WTC11 (cell line): ENCODE data around the gene UBASH3B. TPM values are rescaled to one million over a fixed set of nuclear protein-coding genes. Genes with fewer than 3 reads are reported as not detected.
A peak's percentile ranks its signal among the peaks of the same experiment; 100 is the strongest.

Source experiments
- ATAC-seq: fragments of 200-7000 bp; cut with Tn5 transposase; 2 replicates; pipeline ENCODE4 v1.10.0; 2021; ENCODE audit warnings: mild to moderate bottlenecking, moderate library complexity
- CTCF ChIA-PET: fragments of 300-600 bp; sonication (Branson Sonifier 250); formaldehyde crosslinking; loops from one replicate; lab custom pipeline; 2021; ENCODE audit warnings: antibody characterized with exemption; lab: Charles Lee
- POLR2A ChIA-PET: fragments of 350-600 bp; sonication (Branson Sonifier 250); formaldehyde crosslinking; loops from one replicate; lab custom pipeline; 2021; ENCODE audit warnings: antibody characterized with exemption; lab: Charles Lee
- DNase-seq: peaks from one replicate; pipeline ENCODE4 v3.0.0; 2021; ENCODE audit warnings: low spot score
- H3K27ac Mint-ChIP-seq: 2 replicates; pipeline ENCODE4 v1.8.0; 2021; ENCODE audit warnings: mixed read lengths
- H3K27me3 Mint-ChIP-seq: 2 replicates; pipeline ENCODE4 v1.8.0; 2021; ENCODE audit warnings: low read depth, mild to moderate bottlenecking, moderate library complexity, mixed read lengths
- H3K36me3 Mint-ChIP-seq: 2 replicates; pipeline ENCODE4 v1.8.0; 2021; ENCODE audit warnings: mixed read lengths
- H3K4me1 Mint-ChIP-seq: 2 replicates; pipeline ENCODE4 v1.8.0; 2022; ENCODE audit warnings: mixed read lengths
- H3K4me3 Mint-ChIP-seq: 2 replicates; pipeline ENCODE4 v1.8.0; 2021; ENCODE audit warnings: mild to moderate bottlenecking, moderate library complexity, mixed read lengths
- H3K9me3 Mint-ChIP-seq: 2 replicates; pipeline ENCODE4 v1.8.0; 2021; ENCODE audit warnings: mixed read lengths
- ATF3 ChIP-seq: sonication (generic); formaldehyde crosslinking; conservative IDR thresholded peaks from 2 replicates; pipeline ENCODE4 v1.8.1; 2022; ENCODE audit warnings: mild to moderate bottlenecking, missing genetic modification reagents
- CREM ChIP-seq: sonication (generic); formaldehyde crosslinking; IDR thresholded peaks from 2 replicates; pipeline ENCODE4 v1.8.1; 2022; ENCODE audit warnings: mild to moderate bottlenecking, missing genetic modification reagents, moderate library complexity
- FOXJ3 ChIP-seq: sonication (generic); formaldehyde crosslinking; IDR thresholded peaks from 2 replicates; pipeline ENCODE4 v1.9.0; 2021; ENCODE audit warnings: missing genetic modification reagents, mild to moderate bottlenecking, borderline replicate concordance
- FOXK1 ChIP-seq: sonication (generic); formaldehyde crosslinking; IDR thresholded peaks from 2 replicates; pipeline ENCODE4 v1.8.0; 2022; ENCODE audit warnings: mild to moderate bottlenecking, moderate library complexity, missing genetic modification reagents
- GRHL2 ChIP-seq: fragments of 250-450 bp; sonication (Bioruptor Pico); IDR thresholded peaks from 2 replicates; pipeline ENCODE4 v1.8.0; 2022; ENCODE audit warnings: mild to moderate bottlenecking, moderate library complexity; ENCODE audit not compliant: insufficient replicate concordance, severe bottlenecking
- IRF2 ChIP-seq: sonication (generic); formaldehyde crosslinking; IDR thresholded peaks from 2 replicates; pipeline ENCODE4 v1.8.0; 2022; ENCODE audit warnings: low read depth, missing genetic modification reagents, borderline replicate concordance
- MYBL2 ChIP-seq: sonication (generic); formaldehyde crosslinking; IDR thresholded peaks from 2 replicates; pipeline ENCODE4 v1.8.1; 2023; ENCODE audit warnings: mild to moderate bottlenecking, moderate library complexity, missing genetic modification reagents
- NFE2L1 ChIP-seq: sonication (generic); formaldehyde crosslinking; IDR thresholded peaks from 2 replicates; pipeline ENCODE4 v1.8.1; 2023; ENCODE audit warnings: missing genetic modification reagents
- PRDM15 ChIP-seq: sonication (generic); formaldehyde crosslinking; IDR thresholded peaks from 2 replicates; pipeline ENCODE4 v1.8.0; 2022; ENCODE audit warnings: missing genetic modification reagents
- PRRX2 ChIP-seq: fragments of 250-450 bp; sonication (Bioruptor Pico); IDR thresholded peaks from 2 replicates; pipeline ENCODE4 v1.8.0; 2021; ENCODE audit warnings: mild to moderate bottlenecking
- SMAD4 ChIP-seq: sonication (generic); formaldehyde crosslinking; IDR thresholded peaks from 2 replicates; pipeline ENCODE4 v1.8.0; 2022; ENCODE audit warnings: mild to moderate bottlenecking, missing genetic modification reagents
- SP1 ChIP-seq: sonication (generic); formaldehyde crosslinking; conservative IDR thresholded peaks from 2 replicates; pipeline ENCODE4 v1.8.1; 2022; ENCODE audit warnings: missing genetic modification reagents
- ZNF138 ChIP-seq: sonication (generic); formaldehyde crosslinking; conservative IDR thresholded peaks from 2 replicates; pipeline ENCODE4 v1.8.1; 2022; ENCODE audit warnings: mild to moderate bottlenecking, moderate library complexity, missing genetic modification reagents
- ZNF219 ChIP-seq: sonication (generic); formaldehyde crosslinking; IDR thresholded peaks from 2 replicates; pipeline ENCODE4 v1.8.0; 2023; ENCODE audit warnings: missing genetic modification reagents, mild to moderate bottlenecking, borderline replicate concordance
- ZNF232 ChIP-seq: sonication (generic); formaldehyde crosslinking; IDR thresholded peaks from 2 replicates; pipeline ENCODE4 v1.8.0; 2022; ENCODE audit warnings: mild to moderate bottlenecking, missing genetic modification reagents
- total RNA-seq: library from RNA; stranded (reverse); gene quantifications from 3 replicates; pipeline ENCODE4 v1.2.3, GENCODE V29; 2021
- TF ChIP-seq, protein P1 (sequence below): fragments of 250-450 bp; sonication (Bioruptor Pico); IDR thresholded peaks from 2 replicates; pipeline ENCODE4 v1.8.0; 2021; ENCODE audit warnings: mild to moderate bottlenecking
- TF ChIP-seq, protein P2 (sequence below): fragments of 250-450 bp; sonication (Bioruptor Pico); IDR thresholded peaks from 2 replicates; pipeline ENCODE4 v1.9.0; 2021; ENCODE audit warnings: moderate library complexity, mild to moderate bottlenecking, inconsistent platforms, borderline replicate concordance
- TF ChIP-seq, protein P3 (sequence below): fragments of 250-450 bp; sonication (Bioruptor Pico); IDR thresholded peaks from 2 replicates; pipeline ENCODE4 v1.9.0; 2021; ENCODE audit warnings: mild to moderate bottlenecking
- TF ChIP-seq, protein P4 (sequence below): sonication (generic); formaldehyde crosslinking; IDR thresholded peaks from 2 replicates; pipeline ENCODE4 v1.8.0; 2022; ENCODE audit warnings: mild to moderate bottlenecking, missing genetic modification reagents
- TF ChIP-seq, protein P5 (sequence below): sonication (generic); formaldehyde crosslinking; IDR thresholded peaks from 2 replicates; pipeline ENCODE4 v1.8.0; 2022; ENCODE audit warnings: mild to moderate bottlenecking, missing genetic modification reagents

UBASH3B gene
- total RNA-seq, 1 experiment from 2014 or later, result 21.1 TPM

GRCh38 chr11:122813176-122813893 is 157.8 kb downstream of the UBASH3B start (continued):
- TF ChIP-seq, protein P1, sequence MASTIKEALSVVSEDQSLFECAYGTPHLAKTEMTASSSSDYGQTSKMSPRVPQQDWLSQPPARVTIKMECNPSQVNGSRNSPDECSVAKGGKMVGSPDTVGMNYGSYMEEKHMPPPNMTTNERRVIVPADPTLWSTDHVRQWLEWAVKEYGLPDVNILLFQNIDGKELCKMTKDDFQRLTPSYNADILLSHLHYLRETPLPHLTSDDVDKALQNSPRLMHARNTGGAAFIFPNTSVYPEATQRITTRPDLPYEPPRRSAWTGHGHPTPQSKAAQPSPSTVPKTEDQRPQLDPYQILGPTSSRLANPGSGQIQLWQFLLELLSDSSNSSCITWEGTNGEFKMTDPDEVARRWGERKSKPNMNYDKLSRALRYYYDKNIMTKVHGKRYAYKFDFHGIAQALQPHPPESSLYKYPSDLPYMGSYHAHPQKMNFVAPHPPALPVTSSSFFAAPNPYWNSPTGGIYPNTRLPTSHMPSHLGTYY (CRISPR knock-in tag), result peak; percentile 87
- TF ChIP-seq FOXJ3 (CRISPR knock-in tag), result no peak

- DNase-seq (no peak), ATAC-seq (no peak)
- Mint-ChIP-seq H3K27me3 (no peaks in the 10 kb centered on the region; the same call in 1 of the 2 replicates), H3K27ac (peak overlapping the region; percentile 82; the same call in 1 of the 2 replicates), H3K36me3 (peaks cover 13% of the 10 kb centered on the region), H3K4me3 (peak overlapping the region; percentile 52; the same call in 1 of the 2 replicates), H3K4me1 (peaks cover 57% of the 10 kb centered on the region), H3K9me3 (peaks cover 14% of the 10 kb centered on the region)
- TF ChIP-seq, protein P2, sequence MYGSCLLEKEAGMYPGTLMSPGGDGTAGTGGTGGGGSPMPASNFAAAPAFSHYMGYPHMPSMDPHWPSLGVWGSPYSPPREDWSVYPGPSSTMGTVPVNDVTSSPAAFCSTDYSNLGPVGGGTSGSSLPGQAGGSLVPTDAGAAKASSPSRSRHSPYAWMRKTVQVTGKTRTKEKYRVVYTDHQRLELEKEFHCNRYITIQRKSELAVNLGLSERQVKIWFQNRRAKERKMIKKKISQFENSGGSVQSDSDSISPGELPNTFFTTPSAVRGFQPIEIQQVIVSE (CRISPR knock-in tag), result no peak
- TF ChIP-seq SMAD4 (CRISPR knock-in tag) (no peak), PRDM15 (CRISPR knock-in tag) (no peak), ZNF232 (CRISPR knock-in tag) (no peak), FOXK1 (CRISPR knock-in tag) (no peak), ZNF219 (no peak), ATF3 (CRISPR knock-in tag) (no peak), CREM (CRISPR knock-in tag) (no peak), SP1 (CRISPR knock-in tag) (no peak), IRF2 (CRISPR knock-in tag) (no peak)
- TF ChIP-seq, protein P3, sequence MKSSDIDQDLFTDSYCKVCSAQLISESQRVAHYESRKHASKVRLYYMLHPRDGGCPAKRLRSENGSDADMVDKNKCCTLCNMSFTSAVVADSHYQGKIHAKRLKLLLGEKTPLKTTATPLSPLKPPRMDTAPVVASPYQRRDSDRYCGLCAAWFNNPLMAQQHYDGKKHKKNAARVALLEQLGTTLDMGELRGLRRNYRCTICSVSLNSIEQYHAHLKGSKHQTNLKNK (CRISPR knock-in tag), result no peak
- TF ChIP-seq, protein P4, sequence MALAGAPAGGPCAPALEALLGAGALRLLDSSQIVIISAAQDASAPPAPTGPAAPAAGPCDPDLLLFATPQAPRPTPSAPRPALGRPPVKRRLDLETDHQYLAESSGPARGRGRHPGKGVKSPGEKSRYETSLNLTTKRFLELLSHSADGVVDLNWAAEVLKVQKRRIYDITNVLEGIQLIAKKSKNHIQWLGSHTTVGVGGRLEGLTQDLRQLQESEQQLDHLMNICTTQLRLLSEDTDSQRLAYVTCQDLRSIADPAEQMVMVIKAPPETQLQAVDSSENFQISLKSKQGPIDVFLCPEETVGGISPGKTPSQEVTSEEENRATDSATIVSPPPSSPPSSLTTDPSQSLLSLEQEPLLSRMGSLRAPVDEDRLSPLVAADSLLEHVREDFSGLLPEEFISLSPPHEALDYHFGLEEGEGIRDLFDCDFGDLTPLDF (CRISPR knock-in tag), result no peak
- POLR2A ChIA-PET, result interaction anchor here (0.5 kb wide), 1 partner anchor 152 kb away, joined by 3 read pairs; no protein-coding TSS in a partner anchor
- CTCF ChIA-PET, result interaction anchor here (0.6 to 4.5 kb wide), 17 partner anchors 9 to 447 kb away, joined by 3 to 60 read pairs (median 5); no protein-coding TSS in a partner anchor
Measured at GRCh38 chr11:122813894-122814270, 158.4 kb downstream of the UBASH3B start.

DNA sequence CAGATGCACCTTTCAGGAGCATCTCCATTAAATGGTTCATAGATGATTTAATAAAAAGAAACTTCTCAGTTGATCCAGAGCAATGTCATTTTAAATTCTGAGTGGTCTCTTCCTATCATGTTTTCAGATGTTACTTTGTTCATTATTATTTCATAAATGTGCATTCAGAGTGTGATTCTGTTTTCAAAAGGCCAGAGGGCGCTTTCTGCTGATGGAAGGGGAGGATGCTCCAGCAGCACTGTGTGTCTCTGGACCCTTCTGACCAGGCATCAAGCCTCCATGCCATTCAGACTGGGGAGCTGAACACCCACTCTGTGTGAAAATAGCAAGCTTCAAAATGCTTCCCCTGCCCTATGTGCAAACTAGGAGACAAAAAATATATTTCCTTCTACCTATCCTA is 158.9 kb downstream of the UBASH3B start:
- Mint-ChIP-seq H3K4me1 (peaks cover 57% of the 10 kb centered on the region), H3K4me3 (no peak overlapping the region), H3K36me3 (peaks cover 18% of the 10 kb centered on the region), H3K9me3 (peaks cover 19% of the 10 kb centered on the region), H3K27me3 (no peaks in the 10 kb centered on the region; the same call in 1 of the 2 replicates), H3K27ac (0 out of 2 replicates have a peak overlapping the region, but pooled peaks have one; percentile 2)
- POLR2A ChIA-PET, result interaction anchor here (0.5 kb wide), 1 partner anchor 153 kb away, joined by 3 read pairs; no protein-coding TSS in a partner anchor
- ATAC-seq, result peak; percentile 34
- DNase-seq, result no peak
- CTCF ChIA-PET, result interaction anchor here (0.6 to 4.5 kb wide), 16 partner anchors 10 to 447 kb away, joined by 3 to 60 read pairs (median 4); no protein-coding TSS in a partner anchor
- TF ChIP-seq GRHL2 (CRISPR knock-in tag), result no peak
- TF ChIP-seq, protein P5, sequence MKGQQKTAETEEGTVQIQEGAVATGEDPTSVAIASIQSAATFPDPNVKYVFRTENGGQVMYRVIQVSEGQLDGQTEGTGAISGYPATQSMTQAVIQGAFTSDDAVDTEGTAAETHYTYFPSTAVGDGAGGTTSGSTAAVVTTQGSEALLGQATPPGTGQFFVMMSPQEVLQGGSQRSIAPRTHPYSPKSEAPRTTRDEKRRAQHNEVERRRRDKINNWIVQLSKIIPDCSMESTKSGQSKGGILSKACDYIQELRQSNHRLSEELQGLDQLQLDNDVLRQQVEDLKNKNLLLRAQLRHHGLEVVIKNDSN (CRISPR knock-in tag), result no peak
- TF ChIP-seq MYBL2 (CRISPR knock-in tag), result no peak
- TF ChIP-seq ZNF138, result no peak
- no peak for TF ChIP-seq SP1 (CRISPR knock-in tag)
- TF ChIP-seq PRRX2 (CRISPR knock-in tag), result no peak
- no peak for TF ChIP-seq NFE2L1 (CRISPR knock-in tag)
